Inflammatory macrophage (primary cell): ENCODE results near the gene NYNRIN.
"Not testable (repeated sequence)": the region's sequence is repeated elsewhere in the genome, so short reads cannot be mapped to it uniquely, and the experiment has no call there.

Experiments used
- DNase-seq, 2 donors: peaks; one replicate each; pipeline ENCODE4 v3.0.0-alpha.2; 2020 to 2022

Gene NYNRIN

DNA sequence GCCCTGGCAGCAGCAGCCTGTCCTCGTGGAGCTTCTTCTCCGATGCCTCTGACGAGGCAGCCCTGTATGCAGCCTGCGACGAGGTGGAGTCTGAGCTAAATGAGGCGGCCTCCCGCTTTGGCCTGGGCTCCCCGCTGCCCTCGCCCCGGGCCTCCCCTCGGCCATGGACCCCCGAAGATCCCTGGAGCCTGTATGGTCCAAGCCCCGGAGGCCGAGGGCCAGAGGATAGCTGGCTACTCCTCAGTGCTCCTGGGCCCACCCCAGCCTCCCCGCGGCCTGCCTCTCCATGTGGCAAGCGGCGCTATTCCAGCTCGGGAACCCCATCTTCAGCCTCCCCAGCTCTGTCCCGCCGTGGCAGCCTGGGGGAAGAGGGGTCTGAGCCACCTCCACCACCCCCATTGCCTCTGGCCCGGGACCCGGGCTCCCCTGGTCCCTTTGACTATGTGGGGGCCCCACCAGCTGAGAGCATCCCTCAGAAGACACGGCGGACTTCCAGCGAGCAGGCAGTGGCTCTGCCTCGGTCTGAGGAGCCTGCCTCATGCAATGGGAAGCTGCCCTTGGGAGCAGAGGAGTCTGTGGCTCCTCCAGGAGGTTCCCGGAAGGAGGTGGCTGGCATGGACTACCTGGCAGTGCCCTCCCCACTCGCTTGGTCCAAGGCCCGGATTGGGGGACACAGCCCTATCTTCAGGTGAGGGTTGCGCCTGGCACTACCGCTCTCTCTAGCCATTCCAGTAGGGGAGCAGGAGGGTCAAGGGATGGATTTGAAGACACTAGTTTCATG is 28.7 kb upstream of the NYNRIN start:
- no peak for DNase-seq

GRCh38 chr14:24370748-24371147 is 28.1 kb upstream of the NYNRIN start:
- DNase-seq = no peak

GRCh38 chr14:24371605-24372004 is 27.2 kb upstream of the NYNRIN start:
- not testable (repeated sequence) for DNase-seq

DNA sequence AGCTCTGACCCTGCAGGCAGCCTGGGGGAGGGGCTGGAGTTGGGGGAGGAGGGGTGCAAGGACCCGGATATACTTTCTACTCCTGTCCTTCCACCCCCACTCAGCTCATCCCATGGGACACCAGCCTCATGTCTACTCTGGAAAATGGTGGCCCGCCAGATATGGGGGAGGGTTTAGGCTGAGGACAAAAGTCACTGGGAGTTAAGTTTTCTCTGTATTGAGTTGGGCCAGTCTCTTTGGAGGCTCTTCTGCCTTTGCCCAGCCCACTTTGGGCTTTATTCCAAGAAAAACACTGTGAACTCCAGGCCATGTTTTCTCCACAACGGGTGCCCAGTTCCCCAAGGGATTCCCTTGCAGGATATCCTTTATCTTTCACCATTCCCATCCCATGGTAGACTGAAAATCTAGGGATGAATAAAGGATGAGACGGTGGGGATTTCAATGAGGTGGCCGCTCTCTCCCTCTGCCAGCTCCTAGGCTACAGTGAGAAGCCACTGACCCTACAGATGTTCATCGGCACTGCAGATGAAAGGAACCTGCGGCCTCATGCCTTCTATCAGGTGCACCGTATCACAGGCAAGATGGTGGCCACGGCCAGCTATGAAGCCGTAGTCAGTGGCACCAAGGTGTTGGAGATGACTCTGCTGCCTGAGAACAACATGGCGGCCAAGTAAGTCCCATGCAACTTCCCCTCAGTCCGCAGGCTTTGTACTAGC is 25.9 kb upstream of the NYNRIN start:
- DNase-seq = no peak

DNA sequence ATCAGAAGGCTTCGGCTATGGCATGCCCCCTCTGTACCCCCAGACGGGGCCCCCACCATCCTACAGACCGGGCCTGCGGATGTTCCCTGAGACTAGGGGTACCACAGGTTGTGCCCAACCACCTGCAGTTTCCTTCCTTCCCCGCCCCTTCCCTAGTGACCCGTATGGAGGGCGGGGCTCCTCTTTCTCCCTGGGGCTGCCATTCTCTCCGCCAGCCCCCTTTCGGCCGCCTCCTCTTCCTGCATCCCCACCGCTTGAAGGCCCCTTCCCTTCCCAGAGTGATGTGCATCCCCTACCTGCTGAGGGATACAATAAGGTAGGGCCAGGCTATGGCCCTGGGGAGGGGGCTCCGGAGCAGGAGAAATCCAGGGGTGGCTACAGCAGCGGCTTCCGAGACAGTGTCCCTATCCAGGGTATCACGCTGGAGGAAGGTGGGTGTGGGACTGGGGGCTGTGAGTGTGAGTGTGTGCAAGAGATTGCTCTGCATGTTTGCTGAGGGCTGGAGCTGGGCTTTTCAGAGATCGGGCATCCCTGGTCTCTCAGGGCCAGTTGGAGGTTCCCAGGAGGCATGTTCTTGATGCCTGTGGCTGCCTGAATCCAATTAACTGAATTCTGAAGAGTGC is 22.2 kb upstream of the NYNRIN start:
- DNase-seq = no peak

DNA sequence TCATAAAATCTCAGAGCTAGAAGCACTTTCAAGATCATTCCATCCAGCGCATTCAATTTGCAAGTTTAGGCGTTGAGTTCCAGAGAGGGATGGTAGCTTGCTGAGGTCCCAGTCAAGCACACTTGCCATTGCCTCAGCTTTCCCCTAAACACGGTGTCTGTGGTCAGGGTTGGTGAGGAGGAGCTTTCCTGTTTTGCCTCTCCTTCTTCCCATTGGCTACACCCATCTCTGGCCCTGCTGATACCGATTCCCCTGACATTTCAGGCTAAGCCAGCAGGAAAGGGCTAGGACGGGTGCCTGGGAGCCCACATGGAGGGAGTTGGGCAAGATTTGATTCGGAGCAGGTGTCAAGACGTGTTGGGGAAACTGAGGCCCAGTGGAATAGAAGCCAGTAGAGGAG is 21.7 kb upstream of the NYNRIN start:
- DNase-seq = no peak

DNA sequence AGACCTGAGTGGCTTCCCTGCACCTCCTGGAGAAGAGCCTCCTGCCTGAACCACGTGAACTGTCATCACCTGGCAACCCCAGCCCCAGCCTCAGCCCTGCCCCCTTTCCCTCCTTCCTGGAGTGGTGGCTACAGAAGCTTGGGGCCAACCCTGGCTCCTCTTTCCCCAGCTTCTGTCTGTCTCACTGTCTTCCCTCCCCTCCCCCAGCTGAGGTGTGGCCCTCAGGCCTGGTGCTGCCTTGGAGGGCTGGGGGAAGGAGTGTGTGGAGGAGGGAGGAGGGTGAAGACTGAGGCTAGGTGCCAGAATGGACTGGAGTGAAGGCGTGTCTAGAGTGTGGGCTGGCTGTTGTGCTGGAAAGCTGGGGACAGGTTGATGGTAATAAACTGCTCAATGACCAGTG is 21.1 kb upstream of the NYNRIN start:
- no peak for DNase-seq

DNA sequence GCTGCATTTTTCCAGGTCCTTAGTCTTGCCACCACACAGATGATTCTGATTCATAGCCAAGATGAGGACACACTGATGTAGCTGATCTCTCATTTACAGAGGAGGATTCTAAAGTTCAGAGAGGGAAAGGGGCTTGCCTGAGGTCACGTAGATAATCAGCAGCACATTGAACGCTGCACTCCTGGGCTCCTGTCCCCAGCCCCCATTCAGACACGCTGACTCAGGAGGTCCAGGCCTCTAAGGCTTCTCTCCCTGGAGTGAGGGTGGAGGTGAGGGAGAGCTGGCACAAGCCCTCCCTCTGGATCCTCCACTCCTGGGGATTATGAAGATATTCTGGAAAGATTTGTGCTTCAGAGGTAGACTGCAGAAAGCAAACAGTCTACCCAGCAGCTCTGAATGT is 20.5 kb upstream of the NYNRIN start:
- DNase-seq = no peak

- DNase-seq = no peak
These were observed 19.6 kb upstream of the NYNRIN start for GRCh38 chr14:24378981-24379906.

DNA sequence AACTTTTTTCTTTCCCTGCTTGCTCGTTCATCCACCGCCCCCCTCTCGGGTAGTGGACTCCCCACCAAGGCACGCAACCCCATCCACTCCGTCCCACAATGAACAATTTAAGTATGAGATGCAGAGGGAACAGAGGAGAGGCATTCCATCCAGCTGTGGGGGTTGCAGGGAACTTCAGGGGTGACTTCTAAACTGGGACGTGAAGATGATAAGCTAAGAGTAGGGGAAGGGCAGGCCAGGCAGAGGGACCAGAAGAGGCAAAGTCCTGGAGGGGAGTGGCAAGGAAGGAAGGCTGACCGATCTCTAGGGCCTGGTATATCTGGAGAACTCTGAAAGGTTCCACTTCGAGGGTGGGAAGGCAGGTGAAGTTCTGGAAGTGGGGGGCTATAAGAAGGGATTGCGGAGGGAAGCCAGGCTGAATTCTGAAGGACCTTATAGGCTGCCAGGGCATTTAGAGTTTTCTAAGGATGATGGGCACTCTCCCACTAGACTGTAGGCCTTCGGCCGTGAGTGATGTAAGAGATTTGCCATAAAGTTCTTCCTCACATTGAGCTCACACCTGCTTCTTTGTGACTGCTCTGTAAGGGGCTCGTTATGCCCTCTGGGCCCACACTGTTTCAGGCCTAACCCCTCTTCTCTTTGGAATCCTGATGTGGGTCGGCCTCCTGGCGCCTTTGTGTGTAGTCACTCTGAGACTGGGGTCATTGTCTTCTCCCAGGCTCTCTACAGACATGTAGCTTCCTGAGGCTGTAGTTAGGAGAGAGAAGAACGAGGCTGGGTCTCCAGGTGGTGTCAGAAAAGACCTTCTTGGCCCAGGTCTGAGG is 18.7 kb upstream of the NYNRIN start:
- DNase-seq = no peak

DNA sequence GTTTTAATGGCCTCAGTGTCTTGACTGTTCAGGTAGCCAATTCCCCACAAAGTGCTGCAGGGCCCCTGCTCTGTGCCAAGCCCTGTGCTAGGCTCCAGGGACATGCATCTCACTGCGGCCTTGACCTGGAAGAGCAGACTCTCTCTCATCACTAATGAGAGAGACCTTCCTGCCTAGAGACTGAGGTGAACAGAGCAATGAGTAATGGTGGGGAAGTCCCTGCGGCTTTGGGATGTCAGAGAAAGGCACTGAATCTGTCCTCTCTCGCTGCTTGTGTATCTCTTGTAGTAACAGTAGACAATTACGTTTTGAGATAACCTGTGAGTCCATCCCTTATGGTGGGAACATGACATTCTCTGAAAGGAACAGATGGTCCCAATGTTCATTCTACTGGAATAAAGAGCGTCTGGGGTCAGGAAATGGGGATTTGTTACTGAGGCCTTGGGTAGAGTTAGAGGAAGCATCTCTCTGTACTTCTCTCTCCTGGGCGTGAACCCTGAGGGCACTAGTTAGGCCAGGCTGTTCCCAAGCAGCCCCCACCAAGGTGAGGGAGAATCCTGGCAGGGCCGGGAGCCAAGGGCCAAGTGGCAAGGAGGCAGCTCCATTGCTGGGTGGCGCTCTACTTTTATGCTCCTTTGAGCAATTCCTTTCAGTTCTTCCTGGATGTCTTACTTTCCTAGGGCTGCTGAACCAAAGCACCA is 17.3 kb upstream of the NYNRIN start:
- DNase-seq = no peak

GRCh38 chr14:24382064-24382371 is 16.8 kb upstream of the NYNRIN start:
- no peak for DNase-seq

DNA sequence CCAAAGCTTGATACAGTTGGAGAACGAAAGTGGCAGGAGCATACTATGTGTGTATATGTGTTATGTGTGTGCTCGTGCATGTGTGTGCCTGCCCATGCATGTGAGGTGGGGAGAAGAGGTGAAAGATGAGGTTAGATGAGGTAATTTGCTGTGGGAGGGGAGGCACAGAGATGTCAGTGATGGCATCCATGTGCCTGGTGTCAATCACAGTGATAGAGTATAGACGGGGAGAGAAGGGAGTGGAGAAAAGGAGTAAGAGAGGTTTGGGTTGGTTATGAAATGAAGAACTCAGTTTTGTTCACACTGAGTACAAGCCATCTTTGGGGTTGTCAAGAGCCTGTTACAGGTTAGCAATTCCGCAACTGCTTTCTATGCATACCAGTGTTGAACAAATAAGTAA is 14.6 kb upstream of the NYNRIN start:
- DNase-seq = no peak

DNA sequence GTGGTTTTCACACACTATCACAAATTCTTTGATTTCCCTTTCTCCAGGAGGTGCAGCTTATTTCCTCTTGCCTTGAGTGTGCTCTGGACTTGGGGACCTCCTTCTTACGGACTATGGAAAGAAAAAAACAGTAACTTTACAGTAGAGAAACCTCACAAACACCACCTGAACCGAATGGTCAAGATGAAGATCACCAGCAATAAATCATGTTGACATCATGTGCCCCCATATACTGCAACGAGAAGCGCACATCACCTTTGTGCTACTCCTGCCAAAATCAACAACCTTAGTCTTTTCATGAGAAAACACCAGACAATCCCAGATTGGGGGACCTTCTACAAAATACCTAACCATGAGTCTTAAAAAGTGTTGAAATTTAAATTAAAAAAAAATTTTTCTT is 13.3 kb upstream of the NYNRIN start:
- DNase-seq = no peak

DNA sequence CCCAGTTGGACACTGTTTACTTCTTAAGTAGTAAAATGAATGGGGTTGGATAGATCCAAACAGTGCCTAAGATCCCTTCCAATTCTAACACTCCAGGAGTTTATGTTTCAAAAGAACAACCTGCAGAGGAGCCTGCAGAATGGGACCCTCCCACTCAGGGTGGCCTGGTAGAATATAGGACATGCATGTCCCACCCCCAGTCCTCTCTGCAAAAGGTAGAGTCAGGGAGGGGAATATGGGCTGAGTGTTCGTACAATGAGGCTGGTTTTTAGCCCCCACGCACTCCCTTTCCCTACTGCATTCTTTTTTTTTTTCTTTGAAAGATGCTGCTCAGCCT is 11.8 kb upstream of the NYNRIN start:
- no peak for DNase-seq

- not testable (repeated sequence) for DNase-seq
These were observed 11.2 kb upstream of the NYNRIN start for GRCh38 chr14:24387579-24387978.

DNA sequence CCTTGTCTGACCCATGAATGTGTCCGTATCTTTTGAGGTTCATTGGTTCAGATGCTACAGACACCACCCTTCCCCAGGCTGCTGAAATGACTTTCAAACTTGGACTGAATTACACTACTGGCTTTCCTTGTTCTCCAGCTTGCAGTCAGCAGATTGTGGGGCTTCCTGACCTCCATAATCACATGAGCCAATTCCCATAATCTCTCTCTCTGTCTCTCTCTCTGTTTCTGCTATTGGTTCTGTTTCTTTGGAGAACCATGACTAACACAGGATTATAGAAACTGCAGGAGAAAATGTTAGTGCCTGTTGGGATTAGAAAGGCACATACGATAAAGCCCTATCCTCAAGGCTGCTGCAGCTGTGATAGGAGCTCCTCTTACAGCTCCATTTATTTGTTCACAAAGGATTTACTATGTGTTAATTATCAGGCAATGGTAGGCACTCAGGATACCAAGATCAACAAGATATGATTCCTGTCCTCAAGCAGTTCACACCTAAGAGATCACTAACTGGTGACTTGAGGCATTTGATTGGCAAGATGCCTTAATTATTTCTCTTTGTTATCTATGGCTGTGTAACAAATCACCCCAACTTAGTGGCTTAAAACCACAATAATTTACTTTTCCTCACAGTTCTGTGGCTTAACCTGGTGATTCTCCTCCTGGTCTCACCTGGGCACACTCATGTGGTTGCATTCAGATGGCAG is 10.2 kb upstream of the NYNRIN start:
- no peak for DNase-seq

DNA sequence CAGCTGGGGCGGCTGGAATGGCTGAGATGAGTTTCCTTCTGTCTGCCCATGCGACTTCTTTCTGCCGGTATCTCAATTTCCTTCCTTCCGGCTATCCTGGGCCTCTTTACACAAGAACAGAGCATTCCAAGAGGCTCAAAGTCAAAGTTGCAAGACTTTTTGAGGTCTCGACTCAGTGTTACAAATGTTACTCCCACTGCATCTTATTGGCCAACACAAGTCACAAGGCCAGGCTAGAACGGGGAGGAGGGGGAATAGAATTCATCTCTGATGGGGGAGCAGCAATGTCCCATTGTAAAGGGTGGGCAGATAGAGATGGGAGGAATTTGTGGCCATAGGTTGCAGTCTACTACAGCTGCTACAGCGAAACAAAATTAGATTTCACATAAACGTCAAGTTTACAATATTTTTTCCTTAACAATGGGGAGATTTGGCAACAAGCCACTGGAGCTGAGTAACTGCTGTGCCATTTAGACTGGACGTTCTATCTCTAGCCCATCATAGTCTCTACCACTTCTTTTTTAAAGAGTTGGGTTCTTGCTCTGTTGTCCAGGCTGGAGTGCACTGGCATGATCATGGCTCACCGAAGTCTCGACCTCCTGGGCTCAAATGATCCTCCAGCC is 9.5 kb upstream of the NYNRIN start:
- no peak for DNase-seq

- peak; percentile 29 to 37 for DNase-seq
These were observed 7.9 kb upstream of the NYNRIN start for GRCh38 chr14:24390701-24391468.
